A549 (cell line): Measurements from ENCODE around the gene HSD17B4. TPM values are rescaled to one million over a fixed set of nuclear protein-coding genes. Genes with fewer than 3 reads are reported as not detected.
A peak's percentile ranks its signal among the peaks of the same experiment; 100 is the strongest.

Experiments used
- ATAC-seq, 2 experiments: fragments of 200-7000 bp in 1 of 2; fragments of >200 bp in 1 of 2; cut with Nextera tagmentation in 1 of 2; cut with Tn5 transposase in 1 of 2; 3 replicates each; pipeline versions ENCODE4 v1.8.0 to v1.9.1; 2018 to 2020; ENCODE audit warnings: mild to moderate bottlenecking in 1 of 2, moderate library complexity in 1 of 2
- CTCF ChIA-PET: fragments of 300-600 bp; sonication (Branson Sonifier 250); formaldehyde crosslinking; extraction: SDS; loops from one replicate; lab custom pipeline; 2021; ENCODE audit warnings: antibody characterized with exemption, inconsistent platforms; lab: Yijun Ruan, JAX
- POLR2A ChIA-PET: fragments of 350-600 bp; formaldehyde crosslinking; extraction: SDS; loops from one replicate; lab custom pipeline; 2021; ENCODE audit warnings: antibody characterized with exemption, inconsistent platforms; lab: Yijun Ruan, JAX
- DNase-seq, 2 experiments: peaks; one replicate each; pipeline versions ENCODE4 v3.0.0 to v3.0.0-alpha.2; 2011 to 2016; ENCODE audit warnings: low read depth in 1 of 2, low spot score in 1 of 2
- FAIRE-seq: peaks from 2 replicates; lab custom pipeline; 2011; peaks lifted over from hg19 to GRCh38; lab: Jason Lieb, UNC
- H3K27ac ChIP-seq, 2 experiments: fragments of >200 bp; sonication (Bioruptor Twin); formaldehyde crosslinking; 3 replicates each; pipeline ENCODE4 v1.5.1; 2016 to 2017
- H3K4me1 ChIP-seq: fragments of >200 bp; sonication (Bioruptor Twin); formaldehyde crosslinking; 3 replicates; pipeline ENCODE4 v1.6.1; 2016
- H3K4me2 ChIP-seq: fragments of >200 bp; sonication (Bioruptor Twin); formaldehyde crosslinking; 3 replicates; pipeline ENCODE4 v1.6.1; 2016
- H3K4me3 ChIP-seq: fragments of >200 bp; sonication (Bioruptor Twin); formaldehyde crosslinking; 3 replicates; pipeline ENCODE4 v1.5.1; 2016
- H3K9me3 ChIP-seq: fragments of >200 bp; sonication (Bioruptor Twin); formaldehyde crosslinking; 3 replicates; pipeline ENCODE4 v1.6.1; 2016
- CEBPB ChIP-seq, 2 experiments: fragments of >200 bp in 1 of 2; sonication (Bioruptor Twin) in 1 of 2; formaldehyde crosslinking in 1 of 2; IDR thresholded peaks; 2 replicates each; pipeline ENCODE4 v1.6.1; 2012 to 2016
- ESRRA ChIP-seq: fragments of 150-350 bp; IDR thresholded peaks from 2 replicates; pipeline ENCODE4 v1.6.1; 2014; ENCODE audit warnings: mild to moderate bottlenecking, low read length, borderline replicate concordance
- FOSB ChIP-seq: fragments of 250-450 bp; sonication (Bioruptor Pico); IDR thresholded peaks from 2 replicates; pipeline ENCODE4 v1.5.0; 2020; ENCODE audit warnings: mild to moderate bottlenecking, moderate library complexity
- GATA3 ChIP-seq: IDR thresholded peaks from 2 replicates; pipeline ENCODE4 v1.6.1; 2012; ENCODE audit warnings: borderline replicate concordance
- HDAC2 ChIP-seq: fragments of 200-600 bp; sonication (generic); IDR thresholded peaks from 2 replicates; pipeline ENCODE4 v1.6.1; 2016
- HOXA7 ChIP-seq: fragments of 250-450 bp; sonication (Bioruptor Pico); IDR thresholded peaks from 2 replicates; pipeline ENCODE4 v1.5.0; 2020; ENCODE audit warnings: mild to moderate bottlenecking, moderate library complexity
- JUN ChIP-seq, 2 experiments: fragments of >200 bp; sonication (Bioruptor Twin); formaldehyde crosslinking; IDR thresholded peaks; 2 replicates in 1 of 2; 3 replicates in 1 of 2; pipeline ENCODE4 v1.6.1; 2016 to 2017
- KDM1A ChIP-seq: fragments of 200-600 bp; sonication (generic); IDR thresholded peaks from 2 replicates; pipeline ENCODE4 v1.6.1; 2016; ENCODE audit warnings: low read depth, mild to moderate bottlenecking
- POLR2A ChIP-seq: IDR thresholded peaks from 2 replicates; pipeline ENCODE4 v1.6.1; 2012; ENCODE audit warnings: mild to moderate bottlenecking, low read length
- POLR2AphosphoS2 ChIP-seq: conservative IDR thresholded peaks from 2 replicates; pipeline ENCODE4 v1.6.1; 2012; ENCODE audit warnings: low read length, improper control_type of control experiment, inconsistent platforms
- RAD21 ChIP-seq, 2 experiments: fragments of >200 bp in 1 of 2; sonication (Bioruptor Twin) in 1 of 2; formaldehyde crosslinking in 1 of 2; IDR thresholded peaks in 1 of 2; conservative IDR thresholded peaks in 1 of 2; 2 replicates in 1 of 2; 3 replicates in 1 of 2; pipeline ENCODE4 v1.6.1; 2012 to 2018; ENCODE audit warnings: inconsistent platforms in 1 of 2
- RARB ChIP-seq: fragments of 250-450 bp; sonication (Bioruptor Pico); IDR thresholded peaks from 2 replicates; pipeline ENCODE4 v1.8.0; 2021; ENCODE audit warnings: mild to moderate bottlenecking, moderate library complexity
- RCOR1 ChIP-seq: fragments of 150-350 bp; IDR thresholded peaks from 2 replicates; pipeline ENCODE4 v1.6.1; 2014; ENCODE audit warnings: antibody characterized with exemption, low read length, low read depth
- RNF2 ChIP-seq: fragments of 200-600 bp; sonication (generic); IDR thresholded peaks from 2 replicates; pipeline ENCODE4 v1.6.1; 2016; ENCODE audit warnings: low read depth, mild to moderate bottlenecking, antibody characterized with exemption, moderate library complexity, borderline replicate concordance
- SMC3 ChIP-seq: fragments of >200 bp; sonication (Bioruptor Twin); formaldehyde crosslinking; IDR thresholded peaks from 3 replicates; pipeline ENCODE4 v1.6.1; 2018; ENCODE audit warnings: inconsistent platforms
- SREBF2 ChIP-seq: fragments of 450-650 bp; IDR thresholded peaks from 2 replicates; pipeline ENCODE4 v1.6.1; 2014; ENCODE audit warnings: mild to moderate bottlenecking, moderate library complexity
- ZC3H11A ChIP-seq: fragments of 450-650 bp; IDR thresholded peaks from 2 replicates; pipeline ENCODE4 v1.6.1; 2014; ENCODE audit warnings: antibody characterized with exemption, mild to moderate bottlenecking
- ZFP36 ChIP-seq: fragments of 450-650 bp; IDR thresholded peaks from 2 replicates; pipeline ENCODE4 v1.6.1; 2014; ENCODE audit warnings: borderline replicate concordance; ENCODE audit not compliant: partially characterized antibody
- ZNF302 ChIP-seq: fragments of 250-450 bp; sonication (Bioruptor Pico); IDR thresholded peaks from 2 replicates; pipeline ENCODE4 v1.9.0; 2021; ENCODE audit warnings: inconsistent platforms, mild to moderate bottlenecking, moderate library complexity
- WGBS: methylation state at CpG from one replicate; pipeline ENCODE4 v1.1.6; 2017; ENCODE audit errors: missing lambda C conversion rate; 5-methylcytosine and 5-hydroxymethylcytosine counted together
- polyA plus RNA-seq, 4 experiments: library from polyadenylated mRNA; depleted of rRNA in 3 of 4; stranded (reverse); fragments of >200 nt; fragmentation: RNase III in 1 of 4; extraction: RNeasy Plus Mini Kit Qiagen cat#74134 plus additional on column Dnase treatment in 1 of 4; gene quantifications; 2 replicates in 3 of 4; 3 replicates in 1 of 4; pipeline ENCODE4 v1.2.3, GENCODE V29; 2011 to 2017
- TF ChIP-seq, protein P1 (sequence below): IDR thresholded peaks from 2 replicates; pipeline ENCODE4 v1.6.1; 2012; ENCODE audit warnings: low read depth, borderline replicate concordance
- TF ChIP-seq, protein P2 (sequence below): fragments of 150-350 bp; IDR thresholded peaks from 2 replicates; pipeline ENCODE4 v1.6.1; 2014; ENCODE audit warnings: low read depth, mild to moderate bottlenecking, low read length
- TF ChIP-seq, protein P3 (sequence below): fragments of >200 bp; sonication (Bioruptor Twin); formaldehyde crosslinking; IDR thresholded peaks from 3 replicates; pipeline ENCODE4 v1.5.1; 2016
- TF ChIP-seq, protein P4 (sequence below): fragments of >200 bp; sonication (Bioruptor Twin); formaldehyde crosslinking; IDR thresholded peaks from 3 replicates; pipeline ENCODE4 v1.6.1; 2016
- TF ChIP-seq, protein P5 (sequence below): fragments of 450-650 bp; IDR thresholded peaks from 2 replicates; pipeline ENCODE4 v1.6.1; 2014; ENCODE audit warnings: antibody characterized with exemption
- TF ChIP-seq, protein P6 (sequence below): IDR thresholded peaks from 2 replicates; pipeline ENCODE4 v1.6.1; 2012

The HSD17B4 gene
- polyA plus RNA-seq, 2 of the 4 experiments (the other 2 are of a cell fraction) = 121 to 135 TPM

DNA sequence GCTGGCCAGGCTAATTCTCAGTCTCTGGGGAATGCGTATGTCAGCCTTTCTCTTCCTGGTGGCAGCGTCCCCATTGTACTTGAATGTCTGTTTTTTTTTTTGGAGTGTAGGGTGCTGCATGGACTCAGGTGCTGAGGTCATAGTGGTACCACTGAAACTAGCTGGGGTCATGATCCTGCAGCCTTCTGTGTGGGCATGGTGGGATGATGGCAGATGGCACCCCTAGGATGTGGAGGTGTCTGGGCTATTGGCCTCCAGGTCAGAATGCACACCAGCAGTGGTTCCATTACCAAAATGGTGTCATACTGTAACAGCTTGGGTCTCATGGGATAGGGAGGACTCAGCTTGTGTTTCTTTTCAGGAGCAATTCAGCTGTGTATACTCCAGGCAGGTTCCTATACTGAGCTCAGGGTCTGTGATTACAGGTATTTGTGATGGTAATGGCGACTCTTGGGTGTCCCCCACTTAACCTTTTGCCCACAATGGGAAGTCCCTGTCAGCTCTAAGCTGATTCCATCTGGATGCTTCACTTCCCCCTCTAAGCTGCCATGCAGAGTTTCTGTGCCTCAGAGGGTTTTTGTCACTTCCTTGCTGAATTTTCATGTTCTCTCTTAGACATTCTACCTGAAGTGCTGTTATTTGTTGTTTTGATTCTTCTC is 17.9 kb downstream of the HSD17B4 start (continued):
- TF ChIP-seq, protein P1, sequence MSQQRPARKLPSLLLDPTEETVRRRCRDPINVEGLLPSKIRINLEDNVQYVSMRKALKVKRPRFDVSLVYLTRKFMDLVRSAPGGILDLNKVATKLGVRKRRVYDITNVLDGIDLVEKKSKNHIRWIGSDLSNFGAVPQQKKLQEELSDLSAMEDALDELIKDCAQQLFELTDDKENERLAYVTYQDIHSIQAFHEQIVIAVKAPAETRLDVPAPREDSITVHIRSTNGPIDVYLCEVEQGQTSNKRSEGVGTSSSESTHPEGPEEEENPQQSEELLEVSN = no peak
- TF ChIP-seq CEBPB (IDR thresholded peaks at IDR 0.05) = no peak
- TF ChIP-seq, protein P2, sequence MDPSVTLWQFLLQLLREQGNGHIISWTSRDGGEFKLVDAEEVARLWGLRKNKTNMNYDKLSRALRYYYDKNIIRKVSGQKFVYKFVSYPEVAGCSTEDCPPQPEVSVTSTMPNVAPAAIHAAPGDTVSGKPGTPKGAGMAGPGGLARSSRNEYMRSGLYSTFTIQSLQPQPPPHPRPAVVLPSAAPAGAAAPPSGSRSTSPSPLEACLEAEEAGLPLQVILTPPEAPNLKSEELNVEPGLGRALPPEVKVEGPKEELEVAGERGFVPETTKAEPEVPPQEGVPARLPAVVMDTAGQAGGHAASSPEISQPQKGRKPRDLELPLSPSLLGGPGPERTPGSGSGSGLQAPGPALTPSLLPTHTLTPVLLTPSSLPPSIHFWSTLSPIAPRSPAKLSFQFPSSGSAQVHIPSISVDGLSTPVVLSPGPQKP = no peak
- TF ChIP-seq, all 56 proteins: peak for 0

DNA sequence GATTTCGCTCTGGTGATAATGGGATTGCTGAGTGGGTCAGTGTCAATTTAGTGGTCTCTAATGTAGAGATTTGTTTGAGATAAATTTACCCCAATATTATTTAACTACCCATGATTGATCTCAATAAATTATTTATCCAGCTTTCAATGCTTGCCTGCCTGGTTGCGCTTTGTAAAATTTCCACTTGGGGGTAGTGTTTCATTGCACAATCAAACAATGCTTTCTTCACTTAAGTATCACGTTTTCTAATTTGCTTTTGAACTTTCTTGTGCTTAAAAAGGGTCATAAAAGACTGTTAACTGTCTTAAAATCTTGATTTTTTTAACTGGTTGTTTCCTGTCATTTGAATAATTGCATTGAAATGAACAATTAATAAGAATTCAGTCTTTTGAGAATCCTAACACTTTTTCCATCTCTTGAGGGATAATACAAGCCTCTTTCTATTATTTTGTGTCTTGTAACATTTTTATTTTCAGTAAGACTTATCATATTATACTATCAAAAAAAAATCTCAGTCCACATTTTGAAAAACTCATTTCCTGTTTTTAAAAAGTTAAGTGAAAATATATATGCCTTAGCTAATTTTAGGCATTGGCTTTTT is 18.7 kb downstream of the HSD17B4 start:
- TF ChIP-seq, protein P3, sequence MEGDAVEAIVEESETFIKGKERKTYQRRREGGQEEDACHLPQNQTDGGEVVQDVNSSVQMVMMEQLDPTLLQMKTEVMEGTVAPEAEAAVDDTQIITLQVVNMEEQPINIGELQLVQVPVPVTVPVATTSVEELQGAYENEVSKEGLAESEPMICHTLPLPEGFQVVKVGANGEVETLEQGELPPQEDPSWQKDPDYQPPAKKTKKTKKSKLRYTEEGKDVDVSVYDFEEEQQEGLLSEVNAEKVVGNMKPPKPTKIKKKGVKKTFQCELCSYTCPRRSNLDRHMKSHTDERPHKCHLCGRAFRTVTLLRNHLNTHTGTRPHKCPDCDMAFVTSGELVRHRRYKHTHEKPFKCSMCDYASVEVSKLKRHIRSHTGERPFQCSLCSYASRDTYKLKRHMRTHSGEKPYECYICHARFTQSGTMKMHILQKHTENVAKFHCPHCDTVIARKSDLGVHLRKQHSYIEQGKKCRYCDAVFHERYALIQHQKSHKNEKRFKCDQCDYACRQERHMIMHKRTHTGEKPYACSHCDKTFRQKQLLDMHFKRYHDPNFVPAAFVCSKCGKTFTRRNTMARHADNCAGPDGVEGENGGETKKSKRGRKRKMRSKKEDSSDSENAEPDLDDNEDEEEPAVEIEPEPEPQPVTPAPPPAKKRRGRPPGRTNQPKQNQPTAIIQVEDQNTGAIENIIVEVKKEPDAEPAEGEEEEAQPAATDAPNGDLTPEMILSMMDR = peak; percentile 50
- TF ChIP-seq CEBPB (IDR thresholded peaks at IDR 0.05) (peak; percentile 39 to 72; a peak in 3 of 4 replicates), RARB (no peak), RNF2 (no peak), SMC3 (0 out of 3 replicates have a peak, but pooled peaks have one; percentile 15), GATA3 (no peak), HOXA7 (CRISPR knock-in tag) (no peak), HDAC2 (no peak), RAD21 (conservative IDR thresholded peaks at IDR 0.05 in 1 of 2, IDR thresholded peaks at IDR 0.05 in 1 of 2) (peak; percentile 64 to 69)
- TF ChIP-seq, protein P4, sequence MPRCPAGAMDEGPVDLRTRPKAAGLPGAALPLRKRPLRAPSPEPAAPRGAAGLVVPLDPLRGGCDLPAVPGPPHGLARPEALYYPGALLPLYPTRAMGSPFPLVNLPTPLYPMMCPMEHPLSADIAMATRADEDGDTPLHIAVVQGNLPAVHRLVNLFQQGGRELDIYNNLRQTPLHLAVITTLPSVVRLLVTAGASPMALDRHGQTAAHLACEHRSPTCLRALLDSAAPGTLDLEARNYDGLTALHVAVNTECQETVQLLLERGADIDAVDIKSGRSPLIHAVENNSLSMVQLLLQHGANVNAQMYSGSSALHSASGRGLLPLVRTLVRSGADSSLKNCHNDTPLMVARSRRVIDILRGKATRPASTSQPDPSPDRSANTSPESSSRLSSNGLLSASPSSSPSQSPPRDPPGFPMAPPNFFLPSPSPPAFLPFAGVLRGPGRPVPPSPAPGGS = no peak
- TF ChIP-seq, protein P5, sequence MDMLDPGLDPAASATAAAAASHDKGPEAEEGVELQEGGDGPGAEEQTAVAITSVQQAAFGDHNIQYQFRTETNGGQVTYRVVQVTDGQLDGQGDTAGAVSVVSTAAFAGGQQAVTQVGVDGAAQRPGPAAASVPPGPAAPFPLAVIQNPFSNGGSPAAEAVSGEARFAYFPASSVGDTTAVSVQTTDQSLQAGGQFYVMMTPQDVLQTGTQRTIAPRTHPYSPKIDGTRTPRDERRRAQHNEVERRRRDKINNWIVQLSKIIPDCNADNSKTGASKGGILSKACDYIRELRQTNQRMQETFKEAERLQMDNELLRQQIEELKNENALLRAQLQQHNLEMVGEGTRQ = no peak
- FAIRE-seq (no peak), DNase-seq (peak in 1 of 2 experiments; percentile 29), ATAC-seq (no peak)
- POLR2A ChIA-PET = interaction anchor here (0.9 kb wide), 1 partner anchor 9 kb away, joined by 3 read pairs; no protein-coding TSS in a partner anchor
- Histone ChIP-seq H3K4me1 (no peaks in the 10 kb centered on the region), H3K4me3 (no peak overlapping the region), H3K27ac (no peak overlapping the region), H3K9me3 (peaks cover 21% of the 10 kb centered on the region), H3K4me2 (no peak overlapping the region)
- 68% methylated on average over 3 of the region's 3 CpGs for WGBS
- CTCF ChIA-PET = interaction anchor here (0.6 to 1.2 kb wide), 4 partner anchors 11 to 235 kb away, joined by 3 to 5 read pairs (median 3); no protein-coding TSS in a partner anchor

DNA sequence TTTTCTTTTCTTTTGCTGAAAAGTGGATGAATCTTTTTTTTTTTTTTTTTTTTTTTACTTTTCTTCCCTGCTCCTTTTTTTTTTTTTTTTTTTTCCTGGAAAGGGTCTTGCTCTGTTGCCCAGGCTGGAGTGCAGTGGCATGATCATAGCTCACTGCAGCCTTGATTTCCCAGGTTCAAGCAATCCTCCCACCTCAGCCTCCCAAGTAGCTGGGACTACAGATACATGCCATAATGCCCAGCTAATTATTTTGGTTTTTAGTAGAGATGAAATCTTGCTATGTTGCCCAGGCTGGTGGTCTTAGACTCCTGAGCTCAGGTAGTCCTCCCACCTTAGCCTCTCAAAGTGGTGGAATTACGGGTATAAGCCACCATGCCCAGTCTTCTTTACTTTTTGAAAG is 20.9 kb downstream of the HSD17B4 start:
- no peak overlapping the region for H3K4me3 ChIP-seq
- POLR2A ChIA-PET = no interaction called here
- TF ChIP-seq ZNF302 (CRISPR knock-in tag) = no peak
- TF ChIP-seq SMC3 = no peak
- TF ChIP-seq POLR2A = no peak
- TF ChIP-seq ZFP36 = no peak
- TF ChIP-seq, protein P4 = no peak
- TF ChIP-seq HDAC2 = no peak
- TF ChIP-seq FOSB (CRISPR knock-in tag) = no peak
- TF ChIP-seq GATA3 = no peak
- no peak for TF ChIP-seq KDM1A
- no peak for TF ChIP-seq HOXA7 (CRISPR knock-in tag)
- no peak for TF ChIP-seq POLR2AphosphoS2
- TF ChIP-seq SREBF2 = no peak
- no peak for TF ChIP-seq ESRRA
- TF ChIP-seq, protein P6, sequence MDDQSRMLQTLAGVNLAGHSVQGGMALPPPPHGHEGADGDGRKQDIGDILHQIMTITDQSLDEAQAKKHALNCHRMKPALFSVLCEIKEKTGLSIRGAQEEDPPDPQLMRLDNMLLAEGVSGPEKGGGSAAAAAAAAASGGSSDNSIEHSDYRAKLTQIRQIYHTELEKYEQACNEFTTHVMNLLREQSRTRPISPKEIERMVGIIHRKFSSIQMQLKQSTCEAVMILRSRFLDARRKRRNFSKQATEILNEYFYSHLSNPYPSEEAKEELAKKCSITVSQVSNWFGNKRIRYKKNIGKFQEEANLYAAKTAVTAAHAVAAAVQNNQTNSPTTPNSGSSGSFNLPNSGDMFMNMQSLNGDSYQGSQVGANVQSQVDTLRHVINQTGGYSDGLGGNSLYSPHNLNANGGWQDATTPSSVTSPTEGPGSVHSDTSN = no peak
- TF ChIP-seq ZC3H11A = no peak
- no peak for TF ChIP-seq JUN (IDR thresholded peaks at IDR 0.05)
- no peak for TF ChIP-seq RCOR1

More for the DNA sequence above, 20.9 kb downstream of the HSD17B4 start:
- Histone ChIP-seq H3K4me1 (no peaks in the 10 kb centered on the region), H3K4me2 (no peak overlapping the region), H3K27ac (no peak overlapping the region), H3K9me3 (peaks cover 12% of the 10 kb centered on the region)
- FAIRE-seq (no peak), ATAC-seq (no peak), DNase-seq (no peak)
- CTCF ChIA-PET = no interaction called here
- WGBS = 94% methylated on average over 1 of the region's 1 CpG
